Astrocyte of the spinal cord (primary cell): ENCODE data around the gene UNC45A.

ENCODE experiments used
- DNase-seq: peaks from one replicate; pipeline ENCODE4 v3.0.0; 2011; ENCODE audit warnings: low read depth, low spot score
- H3K4me3 ChIP-seq: 2 replicates; pipeline ENCODE4 v1.5.1; 2011; ENCODE audit warnings: low read depth, mild to moderate bottlenecking, low read length, moderate library complexity
- CTCF ChIP-seq: IDR thresholded peaks from 2 replicates; pipeline ENCODE4 v1.5.1; 2012; ENCODE audit warnings: low read depth, mild to moderate bottlenecking, low read length, inconsistent platforms
- in situ Hi-C: cut with HindIII; loops from 2 replicates; pipeline ENCODE4 v1.10.0; 2017; ENCODE audit warnings: low sequenced_read_pairs

UNC45A gene

GRCh38 chr15:90931575-90931827, 3.6 kb upstream of the UNC45A start:
- H3K4me3 ChIP-seq = peak overlapping the region; percentile 82
- in situ Hi-C loops = no loop called here
- TF ChIP-seq CTCF = no peak
- DNase-seq = no peak

GRCh38 chr15:90931828-90932659, 3.0 kb upstream of the UNC45A start, which contains the start of gene HDDC3:
HDDC3 (minus strand) TSS chr15:90932549; CDS start chr15:90932540, 9 bp downstream.
- in situ Hi-C loops = no loop called here
- peak; percentile 92 for TF ChIP-seq CTCF
- DNase-seq = peak; percentile 79
- peak within 1 kb of the TSS; percentile 82 for H3K4me3 ChIP-seq

- in situ Hi-C loops = no loop called here
- peak overlapping the region; percentile 82 for H3K4me3 ChIP-seq
- no peak for TF ChIP-seq CTCF
Observed at GRCh38 chr15:90932660-90932991, 2.5 kb upstream of the UNC45A start.

GRCh38 chr15:90933301-90933700, 1.8 kb upstream of the UNC45A start:
- in situ Hi-C loops = no loop called here
- H3K4me3 ChIP-seq = no peak overlapping the region
- no peak for DNase-seq
- peak; percentile 2 for TF ChIP-seq CTCF

More at GRCh38 chr15:90932660-90932991, 2.5 kb upstream of the UNC45A start:
- no peak for DNase-seq

DNA sequence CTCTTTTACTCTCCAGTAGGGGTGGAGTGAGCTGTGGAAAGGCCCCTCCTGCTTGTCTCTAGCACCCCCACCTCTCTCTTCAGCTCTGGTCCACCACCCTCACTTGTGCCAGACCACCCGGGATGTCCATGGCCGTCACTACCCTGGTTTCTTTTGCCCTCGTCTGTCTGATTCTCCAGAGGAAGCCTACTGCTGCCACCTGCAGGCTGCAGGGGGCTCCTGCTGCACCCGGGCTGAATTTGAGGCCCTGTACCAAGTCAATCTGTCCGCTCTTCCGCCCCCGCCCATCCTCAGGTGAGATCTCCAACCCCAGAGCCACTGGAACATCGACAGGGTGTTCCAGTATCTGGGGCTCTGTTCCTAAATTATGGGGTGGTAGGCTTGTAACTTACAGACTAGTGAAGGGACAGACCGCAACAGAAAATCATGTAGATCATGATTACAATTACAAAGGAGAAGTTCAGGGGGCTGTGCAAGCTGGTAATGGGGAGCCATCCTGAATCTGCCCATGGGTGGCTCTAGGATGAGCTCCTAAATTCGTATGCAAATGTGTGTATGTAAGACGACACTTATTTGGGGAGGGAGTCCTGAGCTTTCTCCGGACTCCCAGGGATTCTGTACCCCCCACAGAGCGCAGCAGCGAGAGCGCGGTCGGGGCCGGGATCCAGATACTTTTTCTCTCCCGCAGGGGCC, 683 bp upstream of the UNC45A start:
- peak overlapping the region; percentile 72 for H3K4me3 ChIP-seq
- DNase-seq = peak; percentile 82
- peak; percentile 97 for TF ChIP-seq CTCF
- in situ Hi-C loops = no loop called here

GRCh38 chr15:90936823-90937222, 1.7 kb downstream of the UNC45A start:
- H3K4me3 ChIP-seq = no peak overlapping the region
- in situ Hi-C loops = no loop called here
- DNase-seq = no peak
- no peak for TF ChIP-seq CTCF
